ENCODE measurements around the gene ARHGAP45. TPM values are rescaled to one million over a fixed set of nuclear protein-coding genes. Genes with fewer than 3 reads are reported as not detected.
A peak's percentile ranks its signal among the peaks of the same experiment; 100 is the strongest.

The ARHGAP45 gene
- total RNA-seq, 1 donor from 2014 or later: 201 TPM

DNA sequence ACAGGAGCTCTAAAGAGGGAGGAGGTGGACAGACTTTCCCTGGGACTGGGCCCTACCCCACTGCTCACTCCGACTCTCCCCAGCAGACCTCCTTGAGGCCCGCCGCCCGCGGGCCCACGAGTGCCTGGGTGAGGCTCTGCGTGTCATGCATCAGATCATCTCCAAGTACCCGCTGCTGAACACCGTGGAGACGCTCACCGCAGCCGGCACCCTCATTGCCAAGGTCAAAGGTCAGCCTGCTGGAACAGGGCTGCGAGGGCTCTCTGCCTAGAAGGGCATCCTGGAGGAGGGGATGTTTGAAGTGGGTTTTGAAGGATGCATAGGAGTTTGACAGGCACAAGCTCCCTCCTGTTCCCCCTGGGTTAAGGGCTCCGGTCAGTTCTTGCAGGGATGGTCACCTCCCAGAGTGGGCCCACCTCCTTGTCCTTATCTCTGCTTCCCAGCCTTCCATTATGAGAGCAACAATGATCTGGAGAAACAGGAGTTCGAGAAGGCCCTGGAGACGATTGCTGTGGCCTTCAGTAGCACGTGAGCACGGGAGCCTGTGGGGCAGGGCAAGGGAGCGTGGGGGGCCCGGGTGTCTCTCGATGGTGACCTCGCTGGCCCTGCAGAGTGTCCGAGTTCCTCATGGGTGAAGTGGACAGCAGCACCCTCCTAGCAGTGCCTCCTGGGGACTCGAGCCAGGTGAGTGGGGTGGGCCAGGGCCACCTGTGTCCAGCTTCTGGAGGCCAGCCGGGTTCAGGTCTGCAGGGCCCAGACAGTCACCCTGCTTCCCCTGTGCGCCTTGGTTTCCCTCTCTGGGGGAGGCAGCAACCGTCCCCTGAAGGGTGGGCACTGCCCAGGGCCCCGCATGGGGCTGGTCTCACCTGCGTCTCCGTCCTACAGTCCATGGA lies 6.3 kb downstream of the ARHGAP45 start:
- Mint-ChIP-seq H3K4me3 (peak overlapping the region; percentile 22), H3K36me3 (ENCODE audit: low read depth) (peaks cover 39% of the 10 kb centered on the region), H3K27me3 (ENCODE audit: insufficient read depth) (no peaks in the 10 kb centered on the region), H3K27ac (peak overlapping the region; percentile 61), H3K9me3 (no peaks in the 10 kb centered on the region), H3K4me1 (ENCODE audit: low read depth) (peaks cover 45% of the 10 kb centered on the region)
- intact Hi-C loops (cut with micrococcal nuclease): no loop called here
- no peak for DNase-seq (ENCODE audit: low spot score)

GRCh38 chr19:1073956-1074517 lies 7.1 kb downstream of the ARHGAP45 start:
- H3K9me3 Mint-ChIP-seq: no peaks in the 10 kb centered on the region
- no peak for DNase-seq (ENCODE audit: low spot score)
- H3K27ac Mint-ChIP-seq: peak overlapping the region; percentile 63
- peaks cover 39% of the 10 kb centered on the region for H3K4me1 Mint-ChIP-seq (ENCODE audit: low read depth)
- H3K4me3 Mint-ChIP-seq: peak overlapping the region; percentile 61
- intact Hi-C loops (cut with micrococcal nuclease): no loop called here
- H3K27me3 Mint-ChIP-seq (ENCODE audit: insufficient read depth): no peaks in the 10 kb centered on the region
- H3K36me3 Mint-ChIP-seq (ENCODE audit: low read depth): peaks cover 33% of the 10 kb centered on the region

GRCh38 chr19:1074544-1075283 lies 7.7 kb downstream of the ARHGAP45 start:
- peak overlapping the region; percentile 79 for H3K4me3 Mint-ChIP-seq
- intact Hi-C loops (cut with micrococcal nuclease): loop anchor here (5.0 kb wide), 1 partner anchor 58 kb away; no protein-coding TSS in a partner anchor
- H3K4me1 Mint-ChIP-seq (ENCODE audit: low read depth): peaks cover 35% of the 10 kb centered on the region
- H3K36me3 Mint-ChIP-seq (ENCODE audit: low read depth): peaks cover 32% of the 10 kb centered on the region
- peak; percentile 69 for DNase-seq (ENCODE audit: low spot score)
- H3K27ac Mint-ChIP-seq: peak overlapping the region; percentile 90
- H3K27me3 Mint-ChIP-seq (ENCODE audit: insufficient read depth): no peaks in the 10 kb centered on the region
- H3K9me3 Mint-ChIP-seq: no peaks in the 10 kb centered on the region

DNA sequence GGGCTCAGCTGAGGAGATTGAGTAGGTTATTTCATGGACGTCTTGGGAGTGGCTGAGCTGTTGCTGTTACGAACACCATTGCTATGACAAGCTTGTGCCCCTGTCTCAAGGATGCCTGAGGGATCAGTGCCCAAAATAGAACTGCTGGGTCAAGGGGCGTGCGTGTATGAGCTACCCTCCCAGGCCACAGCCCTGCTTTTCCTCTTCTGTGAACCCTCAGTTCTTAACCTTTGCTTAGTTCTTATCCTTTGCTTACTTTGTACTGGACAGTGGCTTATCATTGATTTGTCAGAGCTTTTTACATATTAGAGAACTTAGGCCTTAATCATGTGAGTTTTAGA lies 9.0 kb downstream of the ARHGAP45 start:
- H3K27ac Mint-ChIP-seq: peak overlapping the region; percentile 90
- no peaks in the 10 kb centered on the region for H3K27me3 Mint-ChIP-seq (ENCODE audit: insufficient read depth)
- peaks cover 39% of the 10 kb centered on the region for H3K36me3 Mint-ChIP-seq (ENCODE audit: low read depth)
- peaks cover 40% of the 10 kb centered on the region for H3K4me1 Mint-ChIP-seq (ENCODE audit: low read depth)
- H3K4me3 Mint-ChIP-seq: peak overlapping the region; percentile 79
- intact Hi-C loops (cut with micrococcal nuclease): loop anchor here (2.0 to 5.0 kb wide), 2 partner anchors 55 to 56 kb away; partner anchors contain the start of genes RNU6-2 and TMEM259
- no peaks in the 10 kb centered on the region for H3K9me3 Mint-ChIP-seq
- DNase-seq (ENCODE audit: low spot score): no peak

DNA sequence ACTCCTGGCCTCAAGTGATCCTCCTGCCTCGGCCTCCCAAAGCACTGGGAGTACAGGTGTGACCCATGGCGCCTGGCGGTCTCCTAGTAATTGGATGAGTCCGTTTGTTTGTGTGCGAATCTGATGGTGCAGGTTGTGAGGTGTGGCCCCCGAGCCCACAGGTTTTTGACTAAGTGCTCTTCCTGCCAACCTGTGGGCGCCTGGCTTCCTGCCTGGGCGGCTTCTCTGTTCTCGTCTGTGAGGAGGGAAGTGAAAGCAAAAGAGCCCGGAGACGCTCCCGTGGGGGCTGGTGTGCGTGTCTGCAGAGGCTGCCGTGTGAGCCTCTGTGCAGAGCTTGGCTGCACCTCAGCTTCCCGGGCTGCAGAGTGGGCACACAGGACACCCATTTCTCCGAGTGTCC lies 10.0 kb downstream of the ARHGAP45 start:
- Mint-ChIP-seq H3K4me3 (peak overlapping the region; percentile 80), H3K9me3 (no peaks in the 10 kb centered on the region), H3K27ac (peak overlapping the region; percentile 92), H3K36me3 (ENCODE audit: low read depth) (peaks cover 37% of the 10 kb centered on the region), H3K27me3 (ENCODE audit: insufficient read depth) (no peaks in the 10 kb centered on the region), H3K4me1 (ENCODE audit: low read depth) (peaks cover 36% of the 10 kb centered on the region)
- intact Hi-C loops (cut with micrococcal nuclease): loop anchor here (1.0 to 5.0 kb wide), 6 partner anchors 10 to 56 kb away; partner anchors contain the start of genes ARHGAP45, POLR2E, RNU6-2 and TMEM259
- peak; percentile 93 for DNase-seq (ENCODE audit: low spot score)

GRCh38 chr19:1079566-1080111 lies 12.7 kb downstream of the ARHGAP45 start:
- Mint-ChIP-seq H3K4me3 (peak overlapping the region; percentile 54), H3K36me3 (ENCODE audit: low read depth) (peaks cover 33% of the 10 kb centered on the region), H3K4me1 (ENCODE audit: low read depth) (peaks cover 34% of the 10 kb centered on the region), H3K9me3 (no peaks in the 10 kb centered on the region), H3K27ac (peak overlapping the region; percentile 73), H3K27me3 (ENCODE audit: insufficient read depth) (no peaks in the 10 kb centered on the region)
- intact Hi-C loops (cut with micrococcal nuclease): loop anchor here (5.0 kb wide), 1 partner anchor 53 kb away; no protein-coding TSS in a partner anchor
- DNase-seq (ENCODE audit: low spot score): peak; percentile 73

- Mint-ChIP-seq H3K4me1 (ENCODE audit: low read depth) (peaks cover 38% of the 10 kb centered on the region), H3K4me3 (peak overlapping the region; percentile 26), H3K27me3 (ENCODE audit: insufficient read depth) (no peaks in the 10 kb centered on the region), H3K27ac (peak overlapping the region; percentile 67), H3K36me3 (ENCODE audit: low read depth) (peaks cover 40% of the 10 kb centered on the region), H3K9me3 (no peaks in the 10 kb centered on the region)
- intact Hi-C loops (cut with micrococcal nuclease): no loop called here
- no peak for DNase-seq (ENCODE audit: low spot score)
Observed at GRCh38 chr19:1080360-1081161, 13.6 kb downstream of the ARHGAP45 start.

DNA sequence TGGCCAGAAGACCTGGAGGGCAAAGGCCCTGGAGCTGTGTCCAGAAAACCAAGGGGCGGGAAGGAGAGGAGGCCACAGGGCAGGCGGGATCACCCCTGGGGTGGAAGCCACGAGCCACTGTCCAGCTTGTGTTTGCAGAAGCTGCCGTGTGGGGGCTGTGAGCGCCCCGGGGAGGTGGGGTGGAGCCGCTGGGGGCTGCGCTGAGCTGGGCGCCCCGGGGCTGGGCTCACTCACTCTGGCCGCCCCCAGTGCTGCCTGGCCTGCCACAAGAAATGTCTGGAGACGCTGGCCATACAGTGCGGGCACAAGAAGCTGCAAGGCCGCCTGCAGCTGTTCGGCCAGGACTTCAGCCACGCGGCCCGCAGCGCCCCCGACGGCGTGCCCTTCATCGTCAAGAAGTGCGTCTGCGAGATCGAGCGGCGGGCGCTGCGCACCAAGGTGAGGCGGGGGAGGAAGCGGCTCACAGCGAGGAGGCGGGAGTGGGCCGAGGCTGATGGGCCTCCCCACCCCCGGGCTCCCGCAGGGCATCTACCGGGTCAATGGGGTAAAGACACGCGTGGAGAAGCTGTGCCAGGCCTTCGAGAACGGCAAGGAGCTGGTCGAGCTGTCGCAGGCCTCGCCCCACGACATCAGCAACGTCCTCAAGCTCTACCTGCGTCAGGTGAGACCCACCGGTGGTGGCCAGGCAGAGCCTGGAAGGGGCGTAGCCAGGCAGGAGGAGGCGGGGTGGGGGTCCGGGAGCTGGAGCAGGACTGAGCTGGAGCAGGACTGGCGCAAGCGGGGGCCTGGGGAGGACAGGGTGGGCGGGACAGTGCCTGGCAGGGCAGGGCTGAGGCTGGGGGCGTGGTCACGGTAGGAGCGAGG lies 14.6 kb downstream of the ARHGAP45 start:
- Mint-ChIP-seq H3K4me1 (ENCODE audit: low read depth) (peaks cover 31% of the 10 kb centered on the region), H3K27me3 (ENCODE audit: insufficient read depth) (no peaks in the 10 kb centered on the region), H3K4me3 (no peak overlapping the region), H3K9me3 (no peaks in the 10 kb centered on the region), H3K27ac (peak overlapping the region; percentile 29), H3K36me3 (ENCODE audit: low read depth) (peaks cover 34% of the 10 kb centered on the region)
- DNase-seq (ENCODE audit: low spot score): no peak
- intact Hi-C loops (cut with micrococcal nuclease): loop anchor here (1.0 kb wide), 2 partner anchors 14 to 18 kb away; partner anchors contain the start of gene ARHGAP45

GRCh38 chr19:1082165-1082927 lies 15.4 kb downstream of the ARHGAP45 start:
- peaks cover 30% of the 10 kb centered on the region for H3K36me3 Mint-ChIP-seq (ENCODE audit: low read depth)
- H3K27me3 Mint-ChIP-seq (ENCODE audit: insufficient read depth): no peaks in the 10 kb centered on the region
- H3K4me3 Mint-ChIP-seq: no peak overlapping the region
- peak overlapping the region; percentile 34 for H3K27ac Mint-ChIP-seq
- no peaks in the 10 kb centered on the region for H3K9me3 Mint-ChIP-seq
- H3K4me1 Mint-ChIP-seq (ENCODE audit: low read depth): peaks cover 26% of the 10 kb centered on the region
- intact Hi-C loops (cut with micrococcal nuclease): loop anchor here (1.0 kb wide), 2 partner anchors 15 to 19 kb away; partner anchors contain the start of gene ARHGAP45
- DNase-seq (ENCODE audit: low spot score): peak; percentile 72

GRCh38 chr19:1082928-1083816 lies 16.2 kb downstream of the ARHGAP45 start:
- Mint-ChIP-seq H3K27me3 (ENCODE audit: insufficient read depth) (no peaks in the 10 kb centered on the region), H3K27ac (no peak overlapping the region), H3K4me1 (ENCODE audit: low read depth) (peaks cover 30% of the 10 kb centered on the region), H3K36me3 (ENCODE audit: low read depth) (peaks cover 33% of the 10 kb centered on the region), H3K9me3 (no peaks in the 10 kb centered on the region), H3K4me3 (no peak overlapping the region)
- intact Hi-C loops (cut with micrococcal nuclease): loop anchor here (1.0 kb wide), 2 partner anchors 16 to 20 kb away; partner anchors contain the start of gene ARHGAP45
- DNase-seq (ENCODE audit: low spot score): no peak

Data from activated T-helper 1 cell treated with anti-CD3 and anti-CD28 coated beads, Interleukin-12 subunit alpha, Interleukin-12 subunit beta, Interleukin-2, Interleukin-4 antibody, amounts not matched to agents 30 ng/mL and 10 ng/mL and 1 ng/mL, durations not matched to agents 14 hours and 24 hours and 36 hours (primary cell).